ENCODE measurements around the gene ADPRM. TPM values are rescaled to one million over a fixed set of nuclear protein-coding genes. Genes with fewer than 3 reads are reported as not detected.

Gene ADPRM
- total RNA-seq, 1 experiment from 2014 or later, result 2.9 TPM

GRCh38 chr17:10657879-10658278 is 39.5 kb upstream of the ADPRM start:
- no peak overlapping the region for H3K27ac ChIP-seq (ENCODE audit: low read length)
- H3K79me2 ChIP-seq (ENCODE audit: low read length), result no peaks in the 10 kb centered on the region
- TF ChIP-seq, protein P1, sequence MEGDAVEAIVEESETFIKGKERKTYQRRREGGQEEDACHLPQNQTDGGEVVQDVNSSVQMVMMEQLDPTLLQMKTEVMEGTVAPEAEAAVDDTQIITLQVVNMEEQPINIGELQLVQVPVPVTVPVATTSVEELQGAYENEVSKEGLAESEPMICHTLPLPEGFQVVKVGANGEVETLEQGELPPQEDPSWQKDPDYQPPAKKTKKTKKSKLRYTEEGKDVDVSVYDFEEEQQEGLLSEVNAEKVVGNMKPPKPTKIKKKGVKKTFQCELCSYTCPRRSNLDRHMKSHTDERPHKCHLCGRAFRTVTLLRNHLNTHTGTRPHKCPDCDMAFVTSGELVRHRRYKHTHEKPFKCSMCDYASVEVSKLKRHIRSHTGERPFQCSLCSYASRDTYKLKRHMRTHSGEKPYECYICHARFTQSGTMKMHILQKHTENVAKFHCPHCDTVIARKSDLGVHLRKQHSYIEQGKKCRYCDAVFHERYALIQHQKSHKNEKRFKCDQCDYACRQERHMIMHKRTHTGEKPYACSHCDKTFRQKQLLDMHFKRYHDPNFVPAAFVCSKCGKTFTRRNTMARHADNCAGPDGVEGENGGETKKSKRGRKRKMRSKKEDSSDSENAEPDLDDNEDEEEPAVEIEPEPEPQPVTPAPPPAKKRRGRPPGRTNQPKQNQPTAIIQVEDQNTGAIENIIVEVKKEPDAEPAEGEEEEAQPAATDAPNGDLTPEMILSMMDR (conservative IDR thresholded peaks at IDR 0.05; ENCODE audit: low read depth, low read length), result no peak
- TF ChIP-seq EZH2 (IDR thresholded peaks at IDR 0.05; ENCODE audit: low read length, unreplicated experiment) (no peak), EZH2phosphoT487 (IDR thresholded peaks at IDR 0.05; ENCODE audit: borderline replicate concordance, low read length) (no peak)
- no peak overlapping the region for H2AFZ ChIP-seq (ENCODE audit: low read length)
- H3K4me2 ChIP-seq (ENCODE audit: low read length), result no peak overlapping the region
- BruUV-seq (replicated peaks), result no TSS peak
- no peaks in the 10 kb centered on the region for H3K27me3 ChIP-seq (ENCODE audit: low read length)
- CTCF ChIA-PET, result no interaction called here
- DNase-seq, result no peak
- ATAC-seq, result no peak
- H3K4me1 ChIP-seq (ENCODE audit: insufficient read depth, low read length), result no peaks in the 10 kb centered on the region
- POLR2A ChIA-PET (ENCODE audit: unreplicated experiment), result no interaction called here
- no peak overlapping the region for H3K4me3 ChIP-seq (ENCODE audit: low read length)
- intact Hi-C loops (cut with micrococcal nuclease), result no loop called here
- H3F3A ChIP-seq (ENCODE audit: low read length, unreplicated experiment), result no peaks in the 10 kb centered on the region
- H3K9me2 ChIP-seq (replicated peaks; ENCODE audit: low read length), result no peaks in the 10 kb centered on the region
- H4K20me1 ChIP-seq (ENCODE audit: low read length), result no peaks in the 10 kb centered on the region
- no peaks in the 10 kb centered on the region for H3K36me3 ChIP-seq (ENCODE audit: low read depth, low read length)
- H3K9me3 ChIP-seq (ENCODE audit: low read length), result no peaks in the 10 kb centered on the region
- no peak overlapping the region for H3K9ac ChIP-seq (ENCODE audit: low read length)

- Histone ChIP-seq H3K9me2 (replicated peaks; ENCODE audit: low read length) (no peaks in the 10 kb centered on the region), H3K4me3 (ENCODE audit: low read length) (no peak overlapping the region), H3K27ac (ENCODE audit: low read length) (no peak overlapping the region), H2AFZ (ENCODE audit: low read length) (no peak overlapping the region), H3K36me3 (ENCODE audit: low read depth, low read length) (no peaks in the 10 kb centered on the region), H3K27me3 (ENCODE audit: low read length) (no peaks in the 10 kb centered on the region), H3K79me2 (ENCODE audit: low read length) (no peaks in the 10 kb centered on the region), H3K9ac (ENCODE audit: low read length) (no peak overlapping the region), H3K4me1 (ENCODE audit: insufficient read depth, low read length) (no peaks in the 10 kb centered on the region), H3K4me2 (ENCODE audit: low read length) (no peak overlapping the region), H3F3A (ENCODE audit: low read length, unreplicated experiment) (no peaks in the 10 kb centered on the region), H3K9me3 (ENCODE audit: low read length) (no peaks in the 10 kb centered on the region), H4K20me1 (ENCODE audit: low read length) (no peaks in the 10 kb centered on the region)
- TF ChIP-seq EZH2 (IDR thresholded peaks at IDR 0.05; ENCODE audit: low read length, unreplicated experiment) (no peak), EZH2phosphoT487 (IDR thresholded peaks at IDR 0.05; ENCODE audit: borderline replicate concordance, low read length) (no peak)
- TF ChIP-seq, protein P1 (conservative IDR thresholded peaks at IDR 0.05; ENCODE audit: low read depth, low read length), result no peak
- POLR2A ChIA-PET (ENCODE audit: unreplicated experiment), result no interaction called here
- no TSS peak for BruUV-seq (replicated peaks)
- intact Hi-C loops (cut with micrococcal nuclease), result no loop called here
- CTCF ChIA-PET, result no interaction called here
- DNase-seq (no peak), ATAC-seq (no peak)
Measured at GRCh38 chr17:10661437-10661836, 36.0 kb upstream of the ADPRM start.

DNA sequence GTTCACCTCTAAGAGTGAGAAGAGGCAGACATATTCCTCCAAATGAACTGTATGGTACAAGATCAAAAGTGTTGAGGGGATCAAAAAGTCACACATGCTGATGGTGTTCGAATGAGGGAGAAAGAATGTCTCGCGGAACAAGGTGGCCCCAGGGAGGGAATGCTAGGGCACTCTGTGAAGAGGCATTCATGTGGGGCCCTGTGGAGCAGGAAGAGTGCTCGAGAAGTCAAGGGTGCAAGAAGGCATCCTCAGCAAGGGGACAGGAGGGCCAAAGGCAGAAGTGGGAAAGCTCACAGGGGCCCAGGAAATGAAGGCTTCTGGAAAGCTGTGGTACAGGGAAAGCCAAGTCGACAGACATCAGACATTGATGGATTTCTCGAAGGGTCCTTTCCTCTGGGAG is 34.2 kb upstream of the ADPRM start:
- Histone ChIP-seq H3K4me1 (ENCODE audit: insufficient read depth, low read length) (no peaks in the 10 kb centered on the region), H3K4me2 (ENCODE audit: low read length) (no peak overlapping the region), H3K9me3 (ENCODE audit: low read length) (no peaks in the 10 kb centered on the region), H3K36me3 (ENCODE audit: low read depth, low read length) (no peaks in the 10 kb centered on the region), H3K4me3 (ENCODE audit: low read length) (no peak overlapping the region), H3K79me2 (ENCODE audit: low read length) (no peaks in the 10 kb centered on the region), H3K27me3 (ENCODE audit: low read length) (no peaks in the 10 kb centered on the region), H3K9me2 (replicated peaks; ENCODE audit: low read length) (no peaks in the 10 kb centered on the region), H3K9ac (ENCODE audit: low read length) (no peak overlapping the region), H2AFZ (ENCODE audit: low read length) (no peak overlapping the region), H4K20me1 (ENCODE audit: low read length) (no peaks in the 10 kb centered on the region), H3K27ac (ENCODE audit: low read length) (no peak overlapping the region), H3F3A (ENCODE audit: low read length, unreplicated experiment) (no peaks in the 10 kb centered on the region)
- no TSS peak for BruUV-seq (replicated peaks)
- ATAC-seq, result no peak
- DNase-seq, result no peak
- ChIA-PET POLR2A (ENCODE audit: unreplicated experiment) (no interaction called here), CTCF (no interaction called here)
- TF ChIP-seq EZH2 (IDR thresholded peaks at IDR 0.05; ENCODE audit: low read length, unreplicated experiment), result no peak
- TF ChIP-seq EZH2phosphoT487 (IDR thresholded peaks at IDR 0.05; ENCODE audit: borderline replicate concordance, low read length), result no peak
- TF ChIP-seq, protein P1 (conservative IDR thresholded peaks at IDR 0.05; ENCODE audit: low read depth, low read length), result no peak
- intact Hi-C loops (cut with micrococcal nuclease), result no loop called here

Measured in PC-3 (cell line).